ENCODE data around the gene CDKN2A.

CDKN2A gene

GRCh38 chr9:22005702-22006606 is 11.8 kb upstream of the CDKN2A start:
- TF ChIP-seq, protein P1, sequence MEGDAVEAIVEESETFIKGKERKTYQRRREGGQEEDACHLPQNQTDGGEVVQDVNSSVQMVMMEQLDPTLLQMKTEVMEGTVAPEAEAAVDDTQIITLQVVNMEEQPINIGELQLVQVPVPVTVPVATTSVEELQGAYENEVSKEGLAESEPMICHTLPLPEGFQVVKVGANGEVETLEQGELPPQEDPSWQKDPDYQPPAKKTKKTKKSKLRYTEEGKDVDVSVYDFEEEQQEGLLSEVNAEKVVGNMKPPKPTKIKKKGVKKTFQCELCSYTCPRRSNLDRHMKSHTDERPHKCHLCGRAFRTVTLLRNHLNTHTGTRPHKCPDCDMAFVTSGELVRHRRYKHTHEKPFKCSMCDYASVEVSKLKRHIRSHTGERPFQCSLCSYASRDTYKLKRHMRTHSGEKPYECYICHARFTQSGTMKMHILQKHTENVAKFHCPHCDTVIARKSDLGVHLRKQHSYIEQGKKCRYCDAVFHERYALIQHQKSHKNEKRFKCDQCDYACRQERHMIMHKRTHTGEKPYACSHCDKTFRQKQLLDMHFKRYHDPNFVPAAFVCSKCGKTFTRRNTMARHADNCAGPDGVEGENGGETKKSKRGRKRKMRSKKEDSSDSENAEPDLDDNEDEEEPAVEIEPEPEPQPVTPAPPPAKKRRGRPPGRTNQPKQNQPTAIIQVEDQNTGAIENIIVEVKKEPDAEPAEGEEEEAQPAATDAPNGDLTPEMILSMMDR (IDR thresholded peaks at IDR 0.05; ENCODE audit: low read depth, low read length): no peak
- H3K4me3 ChIP-seq (ENCODE audit: low read depth, low read length): no peak overlapping the region

GRCh38 chr9:22005021-22005701 is 11.0 kb upstream of the CDKN2A start:
- TF ChIP-seq, protein P1 (IDR thresholded peaks at IDR 0.05; ENCODE audit: low read depth, low read length): no peak
- H3K4me3 ChIP-seq (ENCODE audit: low read depth, low read length): no peak overlapping the region

- H3K4me3 ChIP-seq (ENCODE audit: low read depth, low read length): no peak overlapping the region
- TF ChIP-seq, protein P1 (IDR thresholded peaks at IDR 0.05; ENCODE audit: low read depth, low read length): no peak
These were observed 7.8 kb upstream of the CDKN2A start for GRCh38 chr9:22002038-22002437.

DNA sequence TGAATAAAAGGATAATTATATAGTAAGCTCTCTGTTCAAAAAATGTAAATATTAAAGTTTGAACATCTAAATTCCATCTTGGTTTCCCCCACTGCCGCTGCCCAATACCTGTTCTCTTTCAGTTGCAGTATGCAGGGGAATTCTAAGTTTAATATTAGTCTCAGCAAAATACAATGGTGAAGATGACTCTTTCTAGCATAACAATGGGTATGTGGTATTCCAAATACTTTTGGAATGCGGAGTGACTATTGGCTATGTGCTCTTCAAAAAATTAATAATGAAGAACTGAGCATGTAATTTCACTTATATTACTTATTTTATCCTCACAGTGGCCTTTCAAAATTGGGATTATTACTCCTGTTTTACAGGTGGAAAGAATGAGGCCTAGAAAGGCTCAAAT is 3.8 kb upstream of the CDKN2A start:
- TF ChIP-seq, protein P1 (IDR thresholded peaks at IDR 0.05; ENCODE audit: low read depth, low read length): no peak
- no peak overlapping the region for H3K4me3 ChIP-seq (ENCODE audit: low read depth, low read length)

- no peak overlapping the region for H3K4me3 ChIP-seq (ENCODE audit: low read depth, low read length)
- TF ChIP-seq, protein P1 (IDR thresholded peaks at IDR 0.05; ENCODE audit: low read depth, low read length): no peak
These were observed 3.3 kb upstream of the CDKN2A start for GRCh38 chr9:21997480-21997879.

DNA sequence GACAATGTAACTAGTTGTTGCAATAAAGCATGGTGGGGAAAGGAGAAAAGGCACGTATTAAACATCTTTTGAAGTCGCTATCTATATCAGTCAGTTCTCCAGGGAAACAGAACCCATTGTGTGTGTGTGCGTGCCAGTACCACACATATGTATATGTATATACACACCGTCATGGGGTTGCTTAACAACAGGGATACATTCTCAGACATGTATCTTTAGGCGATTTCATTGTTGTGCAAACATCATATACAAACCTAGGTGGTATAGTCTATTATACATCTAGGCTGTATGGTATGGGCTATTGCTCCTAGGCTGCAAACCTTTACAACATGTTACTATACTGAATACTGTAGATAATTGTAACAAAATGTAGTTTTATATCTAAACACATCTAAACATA is 2.7 kb upstream of the CDKN2A start:
- TF ChIP-seq, protein P1 (IDR thresholded peaks at IDR 0.05; ENCODE audit: low read depth, low read length): no peak
- H3K4me3 ChIP-seq (ENCODE audit: low read depth, low read length): no peak overlapping the region

DNA sequence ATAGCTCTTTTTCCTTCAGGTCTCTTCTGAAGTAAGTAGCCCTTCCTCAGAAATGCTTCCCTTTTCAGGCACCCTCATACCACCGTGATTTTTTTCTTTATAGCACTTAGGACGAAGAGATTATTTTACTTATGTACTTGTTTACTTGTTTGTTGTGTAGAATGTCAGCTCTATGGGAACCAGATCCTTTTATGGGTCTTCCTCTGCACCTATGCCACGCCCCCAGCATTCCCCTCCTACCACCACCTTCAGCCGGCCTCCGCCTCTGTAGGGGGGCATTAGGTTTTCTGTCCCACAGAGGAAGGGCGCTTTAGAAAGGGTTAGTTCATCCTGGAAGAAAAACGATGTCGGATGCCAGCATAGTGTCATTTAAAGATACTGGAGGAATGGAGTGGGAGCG is 2.2 kb upstream of the CDKN2A start:
- peak overlapping the region; percentile 93 for H3K4me3 ChIP-seq (ENCODE audit: low read depth, low read length)
- TF ChIP-seq, protein P1 (IDR thresholded peaks at IDR 0.05; ENCODE audit: low read depth, low read length): no peak
